Hematopoietic multipotent progenitor cell treated with erythropoietin and hydrocortisone succinate and interleukin-3 and kit ligand, for 6 days (in vitro differentiated cells): ENCODE measurements around the gene THOC6.
"Not testable (repeated sequence)": the region's sequence is repeated elsewhere in the genome, so short reads cannot be mapped to it uniquely, and the experiment has no call there.

Source experiments
- DNase-seq: peaks from one replicate; pipeline ENCODE4 v3.0.0-alpha.2; 2015

The THOC6 gene

GRCh38 chr16:3035289-3035971 lies 11.6 kb downstream of the THOC6 start:
- DNase-seq = no peak

- no peak for DNase-seq
Measured at GRCh38 chr16:3035972-3036725, 12.3 kb downstream of the THOC6 start.

- DNase-seq = no peak
Measured at GRCh38 chr16:3036726-3037315, 13.0 kb downstream of the THOC6 start, which contains the start of gene BICDL2. TSS of gene BICDL2 (minus strand) at chr16:3036944. CDS start at chr16:3035496, 1,448 bp downstream.

- DNase-seq = no peak
Measured at GRCh38 chr16:3038256-3038655, 14.4 kb downstream of the THOC6 start.

GRCh38 chr16:3038896-3039295 lies 15.1 kb downstream of the THOC6 start:
- no peak for DNase-seq

- no peak for DNase-seq
Measured at GRCh38 chr16:3042376-3042775, 18.5 kb downstream of the THOC6 start.

GRCh38 chr16:3044708-3045107 lies 20.9 kb downstream of the THOC6 start:
- no peak for DNase-seq

GRCh38 chr16:3045758-3046640 lies 22.2 kb downstream of the THOC6 start, which contains the start of gene MMP25:
TSS of gene MMP25 (plus strand) at chr16:3046561. CDS start at chr16:3046918, 357 bp downstream.
- DNase-seq = no peak

- DNase-seq = no peak
Measured at GRCh38 chr16:3046641-3047386, 23.0 kb downstream of the THOC6 start.

- DNase-seq = no peak
Measured at GRCh38 chr16:3047387-3047720, 23.5 kb downstream of the THOC6 start.

GRCh38 chr16:3049921-3050481 lies 26.2 kb downstream of the THOC6 start:
- DNase-seq = no peak

- DNase-seq = no peak
Measured at GRCh38 chr16:3050487-3050886, 26.7 kb downstream of the THOC6 start.

- DNase-seq = no peak
Measured at GRCh38 chr16:3051009-3051408, 27.2 kb downstream of the THOC6 start.

- DNase-seq = no peak
Measured at GRCh38 chr16:3051494-3051893, 27.7 kb downstream of the THOC6 start.

GRCh38 chr16:3052571-3053329 lies 28.9 kb downstream of the THOC6 start:
- DNase-seq = not testable (repeated sequence)

- DNase-seq = not testable (repeated sequence)
Measured at GRCh38 chr16:3053330-3053710, 29.5 kb downstream of the THOC6 start.

- peak; percentile 55 for DNase-seq
Measured at GRCh38 chr16:3054965-3055733, 31.3 kb downstream of the THOC6 start.

- not testable (repeated sequence) for DNase-seq
Measured at GRCh38 chr16:3055734-3056115, 31.9 kb downstream of the THOC6 start.

- DNase-seq = no peak
Measured at GRCh38 chr16:3056336-3057180, 32.7 kb downstream of the THOC6 start.
